ENCODE measurements around the gene POLG2. TPM values are rescaled to one million over a fixed set of nuclear protein-coding genes. Genes with fewer than 3 reads are reported as not detected.

POLG2 gene
- total and polyA plus RNA-seq, 9 of the 15 experiments (the other 6 are each of a cell fraction or from before 2014, with no cell fraction given): 13.4 to 44.8 (median 37.0) TPM

DNA sequence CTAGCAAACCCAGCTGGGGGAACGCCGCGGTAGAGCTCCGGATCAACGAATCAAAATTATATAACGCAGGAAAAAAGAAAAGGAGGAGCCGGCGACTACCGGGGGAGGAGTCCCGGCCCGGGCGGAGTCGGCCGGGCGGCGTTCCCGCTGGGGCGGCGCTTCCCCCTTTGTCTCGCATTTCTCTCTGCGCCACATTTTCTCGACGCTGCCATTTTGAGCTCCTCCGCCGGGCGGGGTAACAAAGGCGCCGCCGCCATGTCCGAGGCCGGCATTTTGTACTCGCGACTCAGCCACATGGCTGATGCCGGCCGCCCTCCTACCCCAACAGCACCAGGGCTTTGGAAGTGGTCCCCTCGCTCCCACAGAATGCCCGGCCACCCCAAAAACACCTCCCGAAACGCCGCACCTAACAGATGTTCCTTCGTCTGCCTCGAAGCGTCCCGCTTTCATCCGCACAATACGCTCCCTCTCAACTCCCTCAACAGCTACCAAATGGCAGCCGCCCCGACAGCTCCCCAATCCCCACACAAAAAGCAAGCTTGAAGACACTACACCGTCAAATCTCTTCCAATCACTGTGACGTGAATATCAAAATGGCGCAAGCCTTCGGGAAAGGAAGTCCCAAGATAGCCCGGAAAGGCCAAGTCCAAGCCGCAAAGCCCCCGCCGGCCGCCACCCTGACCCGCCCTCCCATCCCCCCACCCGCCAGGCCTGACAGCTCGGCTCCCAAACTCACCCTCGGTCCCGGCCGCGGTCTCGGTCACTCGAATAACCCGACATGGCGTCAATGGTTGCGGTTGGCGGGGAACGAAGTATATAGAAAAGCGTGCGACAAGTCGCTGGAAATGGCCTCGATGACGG lies 8.7 kb upstream of the POLG2 start (continued):
- no peak for TF ChIP-seq MCM3 (IDR thresholded peaks at IDR 0.05)
- TF ChIP-seq ZNF584 (CRISPR knock-in tag; IDR thresholded peaks at IDR 0.05; ENCODE audit: low read depth): no peak
- TF ChIP-seq ZNF445 (CRISPR knock-in tag; IDR thresholded peaks at IDR 0.05; ENCODE audit: low read depth): no peak
- no peak for TF ChIP-seq GABPB2 (CRISPR knock-in tag; conservative IDR thresholded peaks at IDR 0.05)
- TF ChIP-seq PHB2 (IDR thresholded peaks at IDR 0.05; ENCODE audit: low read depth): 0 out of 2 replicates have a peak, but pooled peaks have one; percentile 13
- no peak for TF ChIP-seq FOXA3 (CRISPR knock-in tag; conservative IDR thresholded peaks at IDR 0.05 in 1 of 2, IDR thresholded peaks at IDR 0.05 in 1 of 2)
- no peak for TF ChIP-seq SETDB1 (IDR thresholded peaks at IDR 0.05; ENCODE audit: low read length)
- TF ChIP-seq, protein P1, sequence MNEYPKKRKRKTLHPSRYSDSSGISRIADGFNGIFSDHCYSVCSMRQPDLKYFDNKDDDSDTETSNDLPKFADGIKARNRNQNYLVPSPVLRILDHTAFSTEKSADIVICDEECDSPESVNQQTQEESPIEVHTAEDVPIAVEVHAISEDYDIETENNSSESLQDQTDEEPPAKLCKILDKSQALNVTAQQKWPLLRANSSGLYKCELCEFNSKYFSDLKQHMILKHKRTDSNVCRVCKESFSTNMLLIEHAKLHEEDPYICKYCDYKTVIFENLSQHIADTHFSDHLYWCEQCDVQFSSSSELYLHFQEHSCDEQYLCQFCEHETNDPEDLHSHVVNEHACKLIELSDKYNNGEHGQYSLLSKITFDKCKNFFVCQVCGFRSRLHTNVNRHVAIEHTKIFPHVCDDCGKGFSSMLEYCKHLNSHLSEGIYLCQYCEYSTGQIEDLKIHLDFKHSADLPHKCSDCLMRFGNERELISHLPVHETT (CRISPR knock-in tag; conservative IDR thresholded peaks at IDR 0.05 in 1 of 2, IDR thresholded peaks at IDR 0.05 in 1 of 2): peak in 1 of 2 experiments; percentile 10; a peak in 1 of 4 replicates
- TF ChIP-seq, protein P2, sequence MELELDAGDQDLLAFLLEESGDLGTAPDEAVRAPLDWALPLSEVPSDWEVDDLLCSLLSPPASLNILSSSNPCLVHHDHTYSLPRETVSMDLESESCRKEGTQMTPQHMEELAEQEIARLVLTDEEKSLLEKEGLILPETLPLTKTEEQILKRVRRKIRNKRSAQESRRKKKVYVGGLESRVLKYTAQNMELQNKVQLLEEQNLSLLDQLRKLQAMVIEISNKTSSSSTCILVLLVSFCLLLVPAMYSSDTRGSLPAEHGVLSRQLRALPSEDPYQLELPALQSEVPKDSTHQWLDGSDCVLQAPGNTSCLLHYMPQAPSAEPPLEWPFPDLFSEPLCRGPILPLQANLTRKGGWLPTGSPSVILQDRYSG (tag; conservative IDR thresholded peaks at IDR 0.05; ENCODE audit: low read depth): no peak
- no peak for TF ChIP-seq DMBX1 (CRISPR knock-in tag; IDR thresholded peaks at IDR 0.05; ENCODE audit: borderline replicate concordance)
- TF ChIP-seq, protein P3, sequence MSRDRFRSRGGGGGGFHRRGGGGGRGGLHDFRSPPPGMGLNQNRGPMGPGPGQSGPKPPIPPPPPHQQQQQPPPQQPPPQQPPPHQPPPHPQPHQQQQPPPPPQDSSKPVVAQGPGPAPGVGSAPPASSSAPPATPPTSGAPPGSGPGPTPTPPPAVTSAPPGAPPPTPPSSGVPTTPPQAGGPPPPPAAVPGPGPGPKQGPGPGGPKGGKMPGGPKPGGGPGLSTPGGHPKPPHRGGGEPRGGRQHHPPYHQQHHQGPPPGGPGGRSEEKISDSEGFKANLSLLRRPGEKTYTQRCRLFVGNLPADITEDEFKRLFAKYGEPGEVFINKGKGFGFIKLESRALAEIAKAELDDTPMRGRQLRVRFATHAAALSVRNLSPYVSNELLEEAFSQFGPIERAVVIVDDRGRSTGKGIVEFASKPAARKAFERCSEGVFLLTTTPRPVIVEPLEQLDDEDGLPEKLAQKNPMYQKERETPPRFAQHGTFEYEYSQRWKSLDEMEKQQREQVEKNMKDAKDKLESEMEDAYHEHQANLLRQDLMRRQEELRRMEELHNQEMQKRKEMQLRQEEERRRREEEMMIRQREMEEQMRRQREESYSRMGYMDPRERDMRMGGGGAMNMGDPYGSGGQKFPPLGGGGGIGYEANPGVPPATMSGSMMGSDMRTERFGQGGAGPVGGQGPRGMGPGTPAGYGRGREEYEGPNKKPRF (IDR thresholded peaks at IDR 0.05; ENCODE audit: low read depth, low read length): no peak
- TF ChIP-seq, protein P4, sequence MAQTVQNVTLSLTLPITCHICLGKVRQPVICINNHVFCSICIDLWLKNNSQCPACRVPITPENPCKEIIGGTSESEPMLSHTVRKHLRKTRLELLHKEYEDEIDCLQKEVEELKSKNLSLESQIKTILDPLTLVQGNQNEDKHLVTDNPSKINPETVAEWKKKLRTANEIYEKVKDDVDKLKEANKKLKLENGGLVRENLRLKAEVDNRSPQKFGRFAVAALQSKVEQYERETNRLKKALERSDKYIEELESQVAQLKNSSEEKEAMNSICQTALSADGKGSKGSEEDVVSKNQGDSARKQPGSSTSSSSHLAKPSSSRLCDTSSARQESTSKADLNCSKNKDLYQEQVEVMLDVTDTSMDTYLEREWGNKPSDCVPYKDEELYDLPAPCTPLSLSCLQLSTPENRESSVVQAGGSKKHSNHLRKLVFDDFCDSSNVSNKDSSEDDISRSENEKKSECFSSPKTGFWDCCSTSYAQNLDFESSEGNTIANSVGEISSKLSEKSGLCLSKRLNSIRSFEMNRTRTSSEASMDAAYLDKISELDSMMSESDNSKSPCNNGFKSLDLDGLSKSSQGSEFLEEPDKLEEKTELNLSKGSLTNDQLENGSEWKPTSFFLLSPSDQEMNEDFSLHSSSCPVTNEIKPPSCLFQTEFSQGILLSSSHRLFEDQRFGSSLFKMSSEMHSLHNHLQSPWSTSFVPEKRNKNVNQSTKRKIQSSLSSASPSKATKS (CRISPR knock-in tag; IDR thresholded peaks at IDR 0.05): no peak
- TF ChIP-seq, protein P5, sequence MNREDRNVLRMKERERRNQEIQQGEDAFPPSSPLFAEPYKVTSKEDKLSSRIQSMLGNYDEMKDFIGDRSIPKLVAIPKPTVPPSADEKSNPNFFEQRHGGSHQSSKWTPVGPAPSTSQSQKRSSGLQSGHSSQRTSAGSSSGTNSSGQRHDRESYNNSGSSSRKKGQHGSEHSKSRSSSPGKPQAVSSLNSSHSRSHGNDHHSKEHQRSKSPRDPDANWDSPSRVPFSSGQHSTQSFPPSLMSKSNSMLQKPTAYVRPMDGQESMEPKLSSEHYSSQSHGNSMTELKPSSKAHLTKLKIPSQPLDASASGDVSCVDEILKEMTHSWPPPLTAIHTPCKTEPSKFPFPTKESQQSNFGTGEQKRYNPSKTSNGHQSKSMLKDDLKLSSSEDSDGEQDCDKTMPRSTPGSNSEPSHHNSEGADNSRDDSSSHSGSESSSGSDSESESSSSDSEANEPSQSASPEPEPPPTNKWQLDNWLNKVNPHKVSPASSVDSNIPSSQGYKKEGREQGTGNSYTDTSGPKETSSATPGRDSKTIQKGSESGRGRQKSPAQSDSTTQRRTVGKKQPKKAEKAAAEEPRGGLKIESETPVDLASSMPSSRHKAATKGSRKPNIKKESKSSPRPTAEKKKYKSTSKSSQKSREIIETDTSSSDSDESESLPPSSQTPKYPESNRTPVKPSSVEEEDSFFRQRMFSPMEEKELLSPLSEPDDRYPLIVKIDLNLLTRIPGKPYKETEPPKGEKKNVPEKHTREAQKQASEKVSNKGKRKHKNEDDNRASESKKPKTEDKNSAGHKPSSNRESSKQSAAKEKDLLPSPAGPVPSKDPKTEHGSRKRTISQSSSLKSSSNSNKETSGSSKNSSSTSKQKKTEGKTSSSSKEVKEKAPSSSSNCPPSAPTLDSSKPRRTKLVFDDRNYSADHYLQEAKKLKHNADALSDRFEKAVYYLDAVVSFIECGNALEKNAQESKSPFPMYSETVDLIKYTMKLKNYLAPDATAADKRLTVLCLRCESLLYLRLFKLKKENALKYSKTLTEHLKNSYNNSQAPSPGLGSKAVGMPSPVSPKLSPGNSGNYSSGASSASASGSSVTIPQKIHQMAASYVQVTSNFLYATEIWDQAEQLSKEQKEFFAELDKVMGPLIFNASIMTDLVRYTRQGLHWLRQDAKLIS (CRISPR knock-in tag; IDR thresholded peaks at IDR 0.05): peak; percentile 100; the same call in 1 of the 2 replicates
